Activated T-cell treated with anti-CD3 and anti-CD28 coated beads for 24 hours (primary cell): ENCODE data around the gene ASIC5.
"Not testable (repeated sequence)": the region's sequence is repeated elsewhere in the genome, so short reads cannot be mapped to it uniquely, and the experiment has no call there.

Experiments
- DNase-seq: peaks from one replicate; pipeline ENCODE4 v3.0.0-alpha.2; 2020; ENCODE audit warnings: low read depth

Gene ASIC5

DNA sequence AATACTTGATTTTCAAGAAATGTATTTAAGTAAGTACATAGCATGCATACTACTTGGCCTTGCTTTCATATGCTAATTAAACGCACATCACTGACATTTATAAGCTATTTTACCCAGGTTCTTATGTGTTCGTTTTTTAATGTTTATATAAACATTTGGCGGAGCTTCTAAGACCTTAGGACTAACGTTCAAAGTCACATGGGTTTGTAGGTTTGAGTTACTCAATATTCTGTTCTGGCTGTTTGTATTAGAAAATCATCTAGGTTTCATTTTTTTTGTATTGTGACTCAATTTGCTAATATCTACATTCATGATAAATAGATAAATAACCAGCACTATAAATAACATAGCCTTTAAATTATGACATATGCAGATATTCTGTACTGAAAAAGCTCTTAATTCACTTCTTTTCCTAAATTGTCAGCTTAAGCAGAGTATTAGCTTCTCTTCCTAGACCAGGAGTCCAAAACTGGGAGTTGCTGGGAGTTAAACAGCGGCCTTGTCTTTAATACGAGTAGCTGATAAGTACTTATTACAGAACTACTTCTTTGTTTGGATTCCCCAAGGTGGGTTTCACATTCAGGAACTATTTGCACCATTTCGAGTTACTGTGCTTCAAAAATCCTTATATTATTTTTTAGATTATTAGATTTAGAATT, 65.3 kb downstream of the ASIC5 start:
- no peak for DNase-seq

GRCh38 chr4:155799794-155800123, 66.3 kb downstream of the ASIC5 start:
- DNase-seq, result no peak

DNA sequence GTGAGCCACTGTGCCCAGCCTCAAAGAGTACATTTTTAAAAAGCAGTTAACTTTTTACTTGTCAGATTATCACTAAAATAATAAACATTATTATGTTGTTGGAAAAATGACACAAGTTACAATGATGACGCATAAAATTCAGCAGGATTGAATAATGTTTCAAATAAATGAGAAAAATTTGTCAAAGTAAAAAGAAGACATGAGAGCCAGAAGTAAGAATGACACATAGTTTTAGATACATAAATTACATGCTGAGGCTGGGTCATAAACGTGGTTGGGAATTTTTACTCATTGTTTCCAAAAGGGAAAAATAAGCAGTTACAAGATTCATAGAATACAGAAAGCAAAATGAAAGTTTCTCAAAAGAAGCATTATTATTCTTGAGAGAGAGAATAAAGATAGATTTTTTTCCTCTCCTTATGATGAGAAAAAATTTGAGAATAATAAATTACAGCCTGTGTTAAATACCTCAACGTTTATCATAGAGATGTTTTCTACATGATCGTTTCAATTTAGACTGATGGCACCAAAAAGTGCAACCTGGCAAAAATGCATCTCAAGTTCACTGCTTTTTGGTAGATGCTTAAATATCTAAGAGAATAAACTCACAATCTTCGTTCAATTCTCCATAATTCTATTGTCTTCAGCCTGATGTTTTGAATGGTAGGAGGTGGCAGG, 66.8 kb downstream of the ASIC5 start:
- no peak for DNase-seq

DNA sequence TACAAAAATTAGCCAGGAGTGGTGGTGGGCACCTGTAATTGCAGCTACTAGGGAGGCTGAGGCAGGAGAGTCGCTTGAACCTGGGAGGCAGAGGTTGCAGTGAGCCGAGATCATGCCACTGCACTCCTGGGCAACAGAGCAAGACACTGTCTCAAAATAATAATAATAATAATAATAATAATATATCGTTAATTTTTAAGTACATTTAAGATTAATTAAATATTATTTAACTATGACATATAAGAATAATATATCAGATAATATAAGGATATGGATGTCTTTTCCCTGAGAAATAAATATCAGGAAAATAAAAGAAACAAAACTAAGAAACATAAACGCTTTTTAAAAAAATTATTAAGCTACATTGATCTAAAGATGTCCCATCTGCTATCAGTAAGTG, 68.5 kb downstream of the ASIC5 start:
- not testable (repeated sequence) for DNase-seq

- no peak for DNase-seq
Observed at GRCh38 chr4:155795991-155796390, 70.1 kb downstream of the ASIC5 start.

DNA sequence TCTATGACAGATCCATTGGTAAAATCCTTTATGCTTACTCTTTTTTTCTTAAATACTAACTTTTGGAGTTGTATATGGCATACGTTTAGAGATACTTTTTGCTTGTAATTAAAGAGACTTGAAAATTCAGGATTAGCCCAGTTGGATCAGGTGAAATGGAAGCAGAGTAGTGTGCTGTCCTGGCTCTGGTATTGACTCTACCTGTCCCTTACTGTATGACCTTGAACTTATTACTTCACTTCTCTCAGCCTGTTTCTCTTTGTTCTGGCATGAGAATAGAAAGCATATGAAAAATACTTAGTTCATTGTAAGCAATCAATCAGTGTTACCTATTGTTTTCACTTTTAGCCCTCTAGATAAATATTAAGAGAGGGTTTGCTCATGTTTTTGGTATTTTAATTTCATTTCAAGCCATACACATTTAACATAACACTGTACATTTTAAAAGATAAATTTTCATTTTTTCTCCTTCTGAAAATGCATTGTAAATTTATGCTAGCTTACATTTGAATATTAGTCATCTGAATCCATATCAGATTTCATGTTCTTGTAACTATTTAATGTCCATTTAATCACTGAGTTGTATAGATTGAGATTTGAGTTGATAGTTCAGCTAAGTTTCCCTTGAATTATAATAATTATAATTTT, 71.4 kb downstream of the ASIC5 start:
- DNase-seq, result no peak

DNA sequence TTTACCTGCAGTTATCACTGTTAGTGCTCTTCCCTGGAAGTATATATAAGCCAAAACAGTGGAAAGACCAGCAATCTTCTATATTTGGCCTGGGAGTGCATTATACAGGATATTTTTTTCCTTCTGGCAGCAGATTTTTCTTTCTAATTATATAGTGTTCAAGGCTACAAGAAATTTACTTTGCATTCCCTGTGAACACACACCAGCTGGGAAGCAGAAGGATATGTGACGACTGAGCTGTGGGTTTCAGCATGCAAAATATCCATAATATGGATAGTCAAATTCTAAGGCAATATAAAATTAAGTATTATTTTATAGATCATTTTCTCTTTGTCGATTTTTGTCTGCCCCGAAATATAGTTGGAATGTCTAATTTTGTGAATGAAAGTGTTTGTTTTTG, 76.1 kb downstream of the ASIC5 start:
- DNase-seq, result no peak

- no peak for DNase-seq
Observed at GRCh38 chr4:155789391-155789790, 76.7 kb downstream of the ASIC5 start.

DNA sequence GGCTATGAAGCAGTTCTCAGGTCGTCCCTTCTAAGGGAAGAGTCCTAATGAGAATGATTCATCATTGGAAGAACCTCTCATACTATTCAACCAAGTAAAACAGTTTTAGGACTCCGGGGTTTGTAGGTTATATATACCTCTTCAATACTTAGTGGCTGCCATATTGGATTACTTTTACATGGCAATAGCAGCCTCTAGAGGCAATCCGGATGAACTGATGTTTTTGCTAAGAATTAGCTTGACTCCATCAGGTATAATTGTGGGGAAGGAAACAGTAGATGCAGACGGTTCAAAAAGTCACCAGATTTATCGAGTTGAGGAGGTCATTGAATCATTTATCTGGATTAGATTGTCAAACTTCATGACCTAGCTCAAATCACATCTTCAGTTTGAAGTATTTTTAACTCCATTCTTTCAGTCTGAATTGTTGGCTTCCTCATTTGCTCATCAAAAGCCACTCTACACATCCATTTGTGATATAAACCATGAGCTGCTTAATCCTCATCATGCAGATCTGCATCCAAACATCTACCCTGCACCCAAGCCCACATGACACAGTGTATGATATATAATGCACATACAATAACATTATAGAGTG, 78.9 kb downstream of the ASIC5 start:
- no peak for DNase-seq

DNA sequence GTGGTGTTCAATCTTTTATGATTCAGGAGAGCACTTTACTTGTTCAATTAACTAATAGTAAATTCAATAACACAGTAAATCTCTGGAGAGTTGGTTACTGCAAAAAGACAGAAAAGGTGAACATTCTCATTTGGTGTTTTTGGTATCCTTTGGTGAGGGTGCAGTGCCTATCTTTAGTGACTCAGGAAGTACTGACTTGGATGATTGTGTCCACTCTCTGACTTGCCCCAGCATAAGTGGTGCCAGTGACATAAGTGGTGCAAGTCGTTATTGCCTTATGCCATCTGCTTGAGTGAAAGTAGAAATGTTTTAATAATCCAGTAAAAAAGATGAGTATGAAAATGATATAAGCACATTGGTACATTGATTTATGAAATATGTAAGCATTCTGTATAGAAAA, 80.2 kb downstream of the ASIC5 start:
- DNase-seq, result no peak

GRCh38 chr4:155784637-155785036, 81.4 kb downstream of the ASIC5 start:
- DNase-seq, result no peak

- DNase-seq, result no peak
Observed at GRCh38 chr4:155781249-155781831, 84.7 kb downstream of the ASIC5 start.

GRCh38 chr4:155780775-155781174, 85.3 kb downstream of the ASIC5 start:
- DNase-seq, result no peak
